Measurements from ENCODE around the gene TACC2. TPM values are rescaled to one million over a fixed set of nuclear protein-coding genes. Genes with fewer than 3 reads are reported as not detected.

Gene TACC2
- total RNA-seq, 2 experiments from 2014 or later: not detected

DNA sequence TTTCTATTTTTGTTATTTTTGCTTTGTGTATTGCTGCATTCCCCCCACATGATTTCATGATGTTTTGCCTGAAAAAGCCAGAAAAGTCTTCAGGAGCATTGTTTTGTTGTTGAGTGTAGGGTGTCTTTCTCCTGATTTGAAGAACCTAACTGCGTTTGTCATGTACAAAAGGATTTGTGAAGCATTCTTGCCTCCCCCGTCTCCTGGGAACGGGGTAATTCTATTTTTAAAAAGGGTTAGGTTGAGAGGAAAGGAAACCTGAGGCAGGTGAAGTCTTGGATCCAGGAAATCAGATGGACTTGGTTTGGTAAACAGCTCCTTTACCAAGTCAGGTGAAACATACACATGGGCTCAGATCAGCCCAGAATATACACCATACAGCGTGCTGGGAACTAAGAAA lies 256.2 kb downstream of the TACC2 start:
- H4K20me1 ChIP-seq (ENCODE audit: insufficient read depth, low read length): no peaks in the 10 kb centered on the region
- no peak overlapping the region for H3K27ac ChIP-seq (ENCODE audit: low read depth, low read length, poor library complexity, severe bottlenecking)
- H3K4me2 ChIP-seq (ENCODE audit: low read length): no peak overlapping the region
- intact Hi-C loops (cut with micrococcal nuclease; ENCODE audit: unreplicated experiment): no loop called here
- TF ChIP-seq EZH2phosphoT487 (IDR thresholded peaks at IDR 0.05; ENCODE audit: borderline replicate concordance, low read depth, low read length): no peak
- TF ChIP-seq, protein P1, sequence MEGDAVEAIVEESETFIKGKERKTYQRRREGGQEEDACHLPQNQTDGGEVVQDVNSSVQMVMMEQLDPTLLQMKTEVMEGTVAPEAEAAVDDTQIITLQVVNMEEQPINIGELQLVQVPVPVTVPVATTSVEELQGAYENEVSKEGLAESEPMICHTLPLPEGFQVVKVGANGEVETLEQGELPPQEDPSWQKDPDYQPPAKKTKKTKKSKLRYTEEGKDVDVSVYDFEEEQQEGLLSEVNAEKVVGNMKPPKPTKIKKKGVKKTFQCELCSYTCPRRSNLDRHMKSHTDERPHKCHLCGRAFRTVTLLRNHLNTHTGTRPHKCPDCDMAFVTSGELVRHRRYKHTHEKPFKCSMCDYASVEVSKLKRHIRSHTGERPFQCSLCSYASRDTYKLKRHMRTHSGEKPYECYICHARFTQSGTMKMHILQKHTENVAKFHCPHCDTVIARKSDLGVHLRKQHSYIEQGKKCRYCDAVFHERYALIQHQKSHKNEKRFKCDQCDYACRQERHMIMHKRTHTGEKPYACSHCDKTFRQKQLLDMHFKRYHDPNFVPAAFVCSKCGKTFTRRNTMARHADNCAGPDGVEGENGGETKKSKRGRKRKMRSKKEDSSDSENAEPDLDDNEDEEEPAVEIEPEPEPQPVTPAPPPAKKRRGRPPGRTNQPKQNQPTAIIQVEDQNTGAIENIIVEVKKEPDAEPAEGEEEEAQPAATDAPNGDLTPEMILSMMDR (conservative IDR thresholded peaks at IDR 0.05; ENCODE audit: low read length): no peak
- no peaks in the 10 kb centered on the region for H3K79me2 ChIP-seq (ENCODE audit: insufficient read depth, low read depth, low read length)
- POLR2A ChIA-PET: no interaction called here
- H3K9me3 ChIP-seq (ENCODE audit: low read length): no peaks in the 10 kb centered on the region
- no peak overlapping the region for H2AFZ ChIP-seq (ENCODE audit: low read length)
- CTCF ChIA-PET (ENCODE audit: unreplicated experiment): no interaction called here
- no peaks in the 10 kb centered on the region for H3K9me2 ChIP-seq (ENCODE audit: insufficient read depth, low read length)
- no peaks in the 10 kb centered on the region for H3K4me1 ChIP-seq (ENCODE audit: insufficient read depth, low read length, poor library complexity, severe bottlenecking)
- H3K4me3 ChIP-seq (ENCODE audit: low read depth, low read length, poor library complexity, severe bottlenecking): no peak overlapping the region
- DNase-seq (ENCODE audit: low spot score): no peak
- BruUV-seq (replicated peaks): no TSS peak
- no peaks in the 10 kb centered on the region for H3K36me3 ChIP-seq (ENCODE audit: insufficient read depth, low read length)

DNA sequence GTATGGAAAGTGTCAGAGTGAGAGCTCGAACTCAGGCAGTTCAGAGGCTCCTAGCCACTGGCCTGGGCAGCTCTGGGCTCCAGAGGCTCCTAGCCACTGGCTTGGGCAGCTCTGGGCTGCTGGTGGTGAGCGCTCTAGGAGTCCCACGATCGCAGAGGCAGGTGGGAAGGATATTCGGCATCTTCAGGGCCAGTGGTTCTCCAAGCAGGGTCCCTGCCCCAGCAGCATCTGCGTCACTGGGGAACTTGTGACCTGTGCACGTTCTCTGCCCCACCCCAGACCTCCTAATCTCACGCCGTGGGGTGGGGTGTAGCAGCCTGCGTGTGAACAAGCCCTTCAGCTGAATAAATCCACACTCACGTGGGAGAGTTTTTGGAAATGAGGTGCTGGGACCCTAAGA lies 256.9 kb downstream of the TACC2 start:
- Histone ChIP-seq H3K9me3 (ENCODE audit: low read length) (no peaks in the 10 kb centered on the region), H3K36me3 (ENCODE audit: insufficient read depth, low read length) (no peaks in the 10 kb centered on the region), H3K4me3 (ENCODE audit: low read depth, low read length, poor library complexity, severe bottlenecking) (no peak overlapping the region), H3K27ac (ENCODE audit: low read depth, low read length, poor library complexity, severe bottlenecking) (no peak overlapping the region), H2AFZ (ENCODE audit: low read length) (no peak overlapping the region), H3K4me2 (ENCODE audit: low read length) (no peak overlapping the region), H4K20me1 (ENCODE audit: insufficient read depth, low read length) (no peaks in the 10 kb centered on the region), H3K9me2 (ENCODE audit: insufficient read depth, low read length) (no peaks in the 10 kb centered on the region), H3K4me1 (ENCODE audit: insufficient read depth, low read length, poor library complexity, severe bottlenecking) (no peaks in the 10 kb centered on the region), H3K79me2 (ENCODE audit: insufficient read depth, low read depth, low read length) (no peaks in the 10 kb centered on the region)
- no peak for DNase-seq (ENCODE audit: low spot score)
- ChIA-PET CTCF (ENCODE audit: unreplicated experiment) (no interaction called here), POLR2A (no interaction called here)
- BruUV-seq (replicated peaks): no TSS peak
- TF ChIP-seq EZH2phosphoT487 (IDR thresholded peaks at IDR 0.05; ENCODE audit: borderline replicate concordance, low read depth, low read length): no peak
- TF ChIP-seq, protein P1 (conservative IDR thresholded peaks at IDR 0.05; ENCODE audit: low read length): no peak
- intact Hi-C loops (cut with micrococcal nuclease; ENCODE audit: unreplicated experiment): no loop called here

DNA sequence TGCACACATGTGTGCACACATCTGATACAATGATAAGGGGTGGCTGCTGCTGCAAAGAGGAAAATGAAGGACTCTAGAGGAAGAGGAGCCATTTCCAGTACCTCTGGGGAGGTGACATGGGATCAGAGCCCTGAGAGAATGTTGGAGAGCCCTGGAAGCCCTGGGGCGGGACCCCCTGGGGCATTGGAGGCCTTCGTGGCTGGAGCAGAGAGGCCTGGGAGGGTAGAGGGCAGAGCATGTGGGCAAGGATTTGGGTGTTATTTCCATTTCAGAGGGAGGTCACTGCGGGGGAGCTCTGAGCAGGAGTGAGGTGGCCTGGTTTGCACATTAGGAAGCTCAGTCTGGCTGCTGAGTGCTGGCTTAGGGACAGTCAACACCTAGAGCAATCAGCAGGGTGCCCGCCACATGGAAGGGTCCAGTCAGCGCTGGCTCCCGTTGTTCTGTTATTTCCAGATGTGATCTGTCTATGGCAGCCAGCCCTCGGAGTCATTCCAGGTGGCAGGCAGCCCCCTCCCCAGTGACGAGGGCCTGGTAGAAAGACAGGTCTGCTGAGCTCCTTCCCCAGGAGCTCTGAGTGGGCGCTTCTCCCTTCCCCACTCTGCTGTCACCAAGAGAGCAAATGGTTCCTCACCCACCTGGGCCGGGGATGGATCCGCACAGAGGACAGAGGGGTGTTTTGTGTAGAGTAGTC lies 258.0 kb downstream of the TACC2 start:
- Histone ChIP-seq H3K36me3 (ENCODE audit: insufficient read depth, low read length) (no peaks in the 10 kb centered on the region), H3K79me2 (ENCODE audit: insufficient read depth, low read depth, low read length) (no peaks in the 10 kb centered on the region), H3K4me1 (ENCODE audit: insufficient read depth, low read length, poor library complexity, severe bottlenecking) (no peaks in the 10 kb centered on the region), H3K4me2 (ENCODE audit: low read length) (no peak overlapping the region), H4K20me1 (ENCODE audit: insufficient read depth, low read length) (no peaks in the 10 kb centered on the region), H3K27ac (ENCODE audit: low read depth, low read length, poor library complexity, severe bottlenecking) (no peak overlapping the region), H3K9me2 (ENCODE audit: insufficient read depth, low read length) (no peaks in the 10 kb centered on the region), H2AFZ (ENCODE audit: low read length) (no peak overlapping the region), H3K4me3 (ENCODE audit: low read depth, low read length, poor library complexity, severe bottlenecking) (no peak overlapping the region), H3K9me3 (ENCODE audit: low read length) (no peaks in the 10 kb centered on the region)
- DNase-seq (ENCODE audit: low spot score): no peak
- TF ChIP-seq EZH2phosphoT487 (IDR thresholded peaks at IDR 0.05; ENCODE audit: borderline replicate concordance, low read depth, low read length): no peak
- TF ChIP-seq, protein P1 (conservative IDR thresholded peaks at IDR 0.05; ENCODE audit: low read length): no peak
- intact Hi-C loops (cut with micrococcal nuclease; ENCODE audit: unreplicated experiment): no loop called here
- BruUV-seq (replicated peaks): no TSS peak
- ChIA-PET POLR2A (no interaction called here), CTCF (ENCODE audit: unreplicated experiment) (no interaction called here)

Measured in OCI-LY7 (cell line).